Esophagus (tissue), 2 donors: Measurements from ENCODE around the gene H19. TPM values are rescaled to one million over a fixed set of nuclear protein-coding genes. Genes with fewer than 3 reads are reported as not detected.

Source experiments
- H3K27ac ChIP-seq, 2 donors: one replicate each; pipeline ENCODE4 v1.5.1; 2013; ENCODE audit warnings: low read depth in 2 of 2, mild to moderate bottlenecking in 2 of 2, inconsistent platforms in 1 of 2, low read length in 1 of 2, moderate library complexity in 1 of 2
- H3K27me3 ChIP-seq, 2 donors: one replicate each; pipeline ENCODE4 v1.6.1; 2013; ENCODE audit warnings: low read length in 2 of 2, control low read depth in 1 of 2, mild to moderate bottlenecking in 1 of 2; ENCODE audit not compliant: insufficient read depth in 2 of 2, control insufficient read depth in 1 of 2
- H3K36me3 ChIP-seq, 2 donors: one replicate each; pipeline ENCODE4 v1.6.1; 2013; ENCODE audit warnings: low read length in 1 of 2; ENCODE audit not compliant: control insufficient read depth in 2 of 2, insufficient read depth in 2 of 2
- H3K4me1 ChIP-seq, 2 donors: one replicate each; pipeline ENCODE4 v1.6.1; 2013; ENCODE audit warnings: low read length in 1 of 2; ENCODE audit not compliant: control insufficient read depth in 2 of 2, insufficient read depth in 2 of 2
- H3K4me3 ChIP-seq, 2 donors: one replicate each; pipeline ENCODE4 v1.5.1; 2013; ENCODE audit warnings: low read length in 2 of 2, mild to moderate bottlenecking in 2 of 2, low read depth in 1 of 2, moderate library complexity in 1 of 2
- H3K9me3 ChIP-seq, 2 donors: one replicate each; pipeline ENCODE4 v1.6.1; 2013; ENCODE audit warnings: mild to moderate bottlenecking in 2 of 2, low read depth in 1 of 2, low read length in 1 of 2, moderate library complexity in 1 of 2; ENCODE audit not compliant: control insufficient read depth in 2 of 2, insufficient read depth in 1 of 2
- WGBS, 2 donors: extraction: QIAGEN DNeasy Blood & Tissue Kit; methylation state at CpG; one replicate each; pipeline ENCODE4 v1.1.7; 2013; 5-methylcytosine and 5-hydroxymethylcytosine counted together
- polyA plus RNA-seq, 2 donors: library from polyadenylated mRNA; stranded (reverse); fragments of 200-250 nt; gene quantifications; one replicate each; pipeline ENCODE4 v1.2.3, GENCODE V29; 2013
- donor health status: healthy with polysubstance abuse.
- donor health status: Bipolar disorder and iron deficiency.

The H19 gene
- polyA plus RNA-seq, 2 donors, result 47.6 to 177 TPM

GRCh38 chr11:2004466-2004865, 6.8 kb upstream of the H19 start:
- Histone ChIP-seq H3K27ac (no peak overlapping the region), H3K4me1 (no peaks in the 10 kb centered on the region), H3K9me3 (no peaks in the 10 kb centered on the region), H3K36me3 (no peaks in the 10 kb centered on the region), H3K27me3 (no peaks in the 10 kb centered on the region), H3K4me3 (no peak overlapping the region)
- WGBS, 2 donors, result no CpG with 5 or more reads among the region's 13 CpGs

- no CpG with 5 or more reads among the region's 19 CpGs for WGBS, 2 donors
- no peak overlapping the region for H3K4me3 ChIP-seq
- H3K27me3 ChIP-seq, result no peaks in the 10 kb centered on the region
Observed at GRCh38 chr11:2002807-2003206, 5.2 kb upstream of the H19 start.

GRCh38 chr11:2002042-2002776, 4.6 kb upstream of the H19 start:
- H3K9me3 ChIP-seq, result no peaks in the 10 kb centered on the region
- H3K27me3 ChIP-seq, result no peaks in the 10 kb centered on the region
- H3K4me3 ChIP-seq, result no peak overlapping the region
- WGBS, 2 donors, result no CpG with 5 or more reads among the region's 42 CpGs
- H3K4me1 ChIP-seq, result no peaks in the 10 kb centered on the region
- no peak overlapping the region for H3K27ac ChIP-seq
- H3K36me3 ChIP-seq, result no peaks in the 10 kb centered on the region

More at GRCh38 chr11:2002807-2003206, 5.2 kb upstream of the H19 start:
- H3K36me3 ChIP-seq, result no peaks in the 10 kb centered on the region
- no peak overlapping the region for H3K27ac ChIP-seq
- no peaks in the 10 kb centered on the region for H3K4me1 ChIP-seq
- H3K9me3 ChIP-seq, result no peaks in the 10 kb centered on the region

GRCh38 chr11:1998861-1999260, 1.2 kb upstream of the H19 start:
- no CpG with 5 or more reads among the region's 15 CpGs for WGBS, 2 donors
- no peaks in the 10 kb centered on the region for H3K4me1 ChIP-seq
- H3K9me3 ChIP-seq, result no peaks in the 10 kb centered on the region
- H3K36me3 ChIP-seq, result no peaks in the 10 kb centered on the region
- no peak overlapping the region for H3K4me3 ChIP-seq
- H3K27me3 ChIP-seq, result no peaks in the 10 kb centered on the region
- H3K27ac ChIP-seq, result no peak overlapping the region

GRCh38 chr11:1998290-1998689, 648 bp upstream of the H19 start:
- Histone ChIP-seq H3K27ac (no peak overlapping the region), H3K36me3 (no peaks in the 10 kb centered on the region), H3K9me3 (no peaks in the 10 kb centered on the region), H3K27me3 (no peaks in the 10 kb centered on the region), H3K4me1 (no peaks in the 10 kb centered on the region), H3K4me3 (no peak overlapping the region)
- no CpG with 5 or more reads among the region's 28 CpGs for WGBS, 2 donors

GRCh38 chr11:1994121-1994520, 3.5 kb downstream of the H19 start:
- Histone ChIP-seq H3K27ac (no peak overlapping the region), H3K36me3 (no peaks in the 10 kb centered on the region), H3K27me3 (no peaks in the 10 kb centered on the region), H3K4me3 (no peak overlapping the region), H3K9me3 (no peaks in the 10 kb centered on the region), H3K4me1 (no peaks in the 10 kb centered on the region)
- 71% methylated on average over 12 of the region's 13 CpGs; no CpG with 5 or more reads in 1 of the 2 donors for WGBS, 2 donors

- 82 to 98% methylated on average over 10 to 15 of the region's 26 CpGs for WGBS, 2 donors
- H3K36me3 ChIP-seq, result no peaks in the 10 kb centered on the region
- no peaks in the 10 kb centered on the region for H3K9me3 ChIP-seq
- H3K4me3 ChIP-seq, result no peak overlapping the region
- H3K27ac ChIP-seq, result no peak overlapping the region
- H3K27me3 ChIP-seq, result no peaks in the 10 kb centered on the region
- no peaks in the 10 kb centered on the region for H3K4me1 ChIP-seq
Observed at GRCh38 chr11:1992111-1992510, 5.5 kb downstream of the H19 start.

GRCh38 chr11:1990872-1991578, 6.6 kb downstream of the H19 start:
- no CpG with 5 or more reads among the region's 29 CpGs for WGBS, 2 donors
- Histone ChIP-seq H3K36me3 (no peaks in the 10 kb centered on the region), H3K27me3 (no peaks in the 10 kb centered on the region), H3K4me1 (no peaks in the 10 kb centered on the region), H3K4me3 (no peak overlapping the region), H3K9me3 (no peaks in the 10 kb centered on the region), H3K27ac (no peak overlapping the region)

GRCh38 chr11:1989953-1990352, 7.7 kb downstream of the H19 start:
- H3K27ac ChIP-seq, result no peak overlapping the region
- no CpG with 5 or more reads among the region's 15 CpGs for WGBS, 2 donors
- H3K4me1 ChIP-seq, result no peaks in the 10 kb centered on the region
- no peaks in the 10 kb centered on the region for H3K36me3 ChIP-seq
- no peaks in the 10 kb centered on the region for H3K9me3 ChIP-seq
- H3K27me3 ChIP-seq, result no peaks in the 10 kb centered on the region
- no peak overlapping the region for H3K4me3 ChIP-seq
